ENCODE measurements around the gene CADPS2. TPM values are rescaled to one million over a fixed set of nuclear protein-coding genes. Genes with fewer than 3 reads are reported as not detected.

CADPS2 gene
- total RNA-seq, 1 experiment from 2014 or later: 1.3 TPM

- H3K4me3 ChIP-seq: no peak overlapping the region
- no peaks in the 10 kb centered on the region for H3K36me3 ChIP-seq
- no peaks in the 10 kb centered on the region for H3K27me3 ChIP-seq
- DNase-seq: no peak
- H3K9me3 ChIP-seq: no peaks in the 10 kb centered on the region
Observed at GRCh38 chr7:122454776-122455507, 431.3 kb downstream of the CADPS2 start.

- no peak for DNase-seq
- H3K27me3 ChIP-seq: no peaks in the 10 kb centered on the region
- no peaks in the 10 kb centered on the region for H3K36me3 ChIP-seq
- no peak overlapping the region for H3K4me3 ChIP-seq
- no peaks in the 10 kb centered on the region for H3K9me3 ChIP-seq
Observed at GRCh38 chr7:122453432-122453831, 432.8 kb downstream of the CADPS2 start.

- no peaks in the 10 kb centered on the region for H3K9me3 ChIP-seq
- DNase-seq: no peak
- H3K36me3 ChIP-seq: no peaks in the 10 kb centered on the region
- H3K4me3 ChIP-seq: no peak overlapping the region
- no peaks in the 10 kb centered on the region for H3K27me3 ChIP-seq
Observed at GRCh38 chr7:122448893-122449589, 437.2 kb downstream of the CADPS2 start.

GRCh38 chr7:122442929-122443328 is 443.3 kb downstream of the CADPS2 start:
- H3K4me3 ChIP-seq: no peak overlapping the region
- no peak for DNase-seq

GRCh38 chr7:122438492-122438891 is 447.8 kb downstream of the CADPS2 start:
- H3K27me3 ChIP-seq: no peaks in the 10 kb centered on the region
- no peak for DNase-seq
- no peaks in the 10 kb centered on the region for H3K36me3 ChIP-seq
- H3K9me3 ChIP-seq: no peaks in the 10 kb centered on the region
- no peak overlapping the region for H3K4me3 ChIP-seq

More at GRCh38 chr7:122442929-122443328, 443.3 kb downstream of the CADPS2 start:
- Histone ChIP-seq H3K36me3 (no peaks in the 10 kb centered on the region), H3K27me3 (no peaks in the 10 kb centered on the region), H3K9me3 (no peaks in the 10 kb centered on the region)

- no peaks in the 10 kb centered on the region for H3K36me3 ChIP-seq
- H3K27me3 ChIP-seq: no peaks in the 10 kb centered on the region
- DNase-seq: no peak
- no peaks in the 10 kb centered on the region for H3K9me3 ChIP-seq
- no peak overlapping the region for H3K4me3 ChIP-seq
Observed at GRCh38 chr7:122438006-122438405, 448.3 kb downstream of the CADPS2 start.

- no peak for DNase-seq
- H3K36me3 ChIP-seq: no peaks in the 10 kb centered on the region
- H3K4me3 ChIP-seq: no peak overlapping the region
- H3K27me3 ChIP-seq: no peaks in the 10 kb centered on the region
- no peaks in the 10 kb centered on the region for H3K9me3 ChIP-seq
Observed at GRCh38 chr7:122433765-122434164, 452.5 kb downstream of the CADPS2 start.

- Histone ChIP-seq H3K27me3 (no peaks in the 10 kb centered on the region), H3K36me3 (no peaks in the 10 kb centered on the region), H3K4me3 (no peak overlapping the region), H3K9me3 (no peaks in the 10 kb centered on the region)
- no peak for DNase-seq
Observed at GRCh38 chr7:122430710-122431109, 455.6 kb downstream of the CADPS2 start.

GRCh38 chr7:122429926-122430325 is 456.3 kb downstream of the CADPS2 start:
- Histone ChIP-seq H3K4me3 (no peak overlapping the region), H3K9me3 (no peaks in the 10 kb centered on the region), H3K27me3 (no peaks in the 10 kb centered on the region), H3K36me3 (no peaks in the 10 kb centered on the region)
- no peak for DNase-seq

GRCh38 chr7:122425731-122426130 is 460.5 kb downstream of the CADPS2 start:
- H3K36me3 ChIP-seq: no peaks in the 10 kb centered on the region
- H3K27me3 ChIP-seq: no peaks in the 10 kb centered on the region
- H3K9me3 ChIP-seq: no peaks in the 10 kb centered on the region
- no peak for DNase-seq
- no peak overlapping the region for H3K4me3 ChIP-seq

GRCh38 chr7:122423591-122423990 is 462.7 kb downstream of the CADPS2 start:
- Histone ChIP-seq H3K36me3 (no peaks in the 10 kb centered on the region), H3K9me3 (no peaks in the 10 kb centered on the region), H3K4me3 (no peak overlapping the region), H3K27me3 (no peaks in the 10 kb centered on the region)
- DNase-seq: no peak

- H3K9me3 ChIP-seq: no peaks in the 10 kb centered on the region
- DNase-seq: no peak
- H3K27me3 ChIP-seq: no peaks in the 10 kb centered on the region
- no peak overlapping the region for H3K4me3 ChIP-seq
- no peaks in the 10 kb centered on the region for H3K36me3 ChIP-seq
Observed at GRCh38 chr7:122416336-122416735, 469.9 kb downstream of the CADPS2 start.

GRCh38 chr7:122415510-122415909 is 470.8 kb downstream of the CADPS2 start:
- no peak for DNase-seq

GRCh38 chr7:122413339-122413738 is 472.9 kb downstream of the CADPS2 start:
- no peaks in the 10 kb centered on the region for H3K9me3 ChIP-seq
- no peak for DNase-seq
- no peak overlapping the region for H3K4me3 ChIP-seq
- H3K27me3 ChIP-seq: no peaks in the 10 kb centered on the region
- no peaks in the 10 kb centered on the region for H3K36me3 ChIP-seq

More at GRCh38 chr7:122415510-122415909, 470.8 kb downstream of the CADPS2 start:
- Histone ChIP-seq H3K36me3 (no peaks in the 10 kb centered on the region), H3K27me3 (no peaks in the 10 kb centered on the region), H3K4me3 (no peak overlapping the region), H3K9me3 (no peaks in the 10 kb centered on the region)

GRCh38 chr7:122412883-122413282 is 473.4 kb downstream of the CADPS2 start:
- Histone ChIP-seq H3K27me3 (no peaks in the 10 kb centered on the region), H3K9me3 (no peaks in the 10 kb centered on the region), H3K4me3 (no peak overlapping the region), H3K36me3 (no peaks in the 10 kb centered on the region)
- DNase-seq: no peak

- Histone ChIP-seq H3K9me3 (no peaks in the 10 kb centered on the region), H3K27me3 (no peaks in the 10 kb centered on the region), H3K36me3 (no peaks in the 10 kb centered on the region), H3K4me3 (no peak overlapping the region)
- no peak for DNase-seq
Observed at GRCh38 chr7:122412441-122412840, 473.8 kb downstream of the CADPS2 start.

- H3K4me3 ChIP-seq: no peak overlapping the region
- no peaks in the 10 kb centered on the region for H3K9me3 ChIP-seq
- DNase-seq: no peak
Observed at GRCh38 chr7:122407195-122407594, 479.1 kb downstream of the CADPS2 start.

GRCh38 chr7:122403113-122403512 is 483.1 kb downstream of the CADPS2 start:
- Histone ChIP-seq H3K9me3 (no peaks in the 10 kb centered on the region), H3K36me3 (no peaks in the 10 kb centered on the region), H3K27me3 (no peaks in the 10 kb centered on the region), H3K4me3 (no peak overlapping the region)
- DNase-seq: no peak

More at GRCh38 chr7:122407195-122407594, 479.1 kb downstream of the CADPS2 start:
- Histone ChIP-seq H3K36me3 (no peaks in the 10 kb centered on the region), H3K27me3 (no peaks in the 10 kb centered on the region)
